HG02943 (cell line): Measurements from ENCODE around the gene NTNG1.

Experiments
- ATAC-seq: cut with Tn5 transposase; IDR thresholded peaks from one replicate; pipeline ENCODE4 v1.9.1; 2021; ENCODE audit warnings: mild to moderate bottlenecking, low read depth, moderate library complexity; ENCODE audit not compliant: unreplicated experiment

NTNG1 gene

GRCh38 chr1:107442551-107442950, 301.7 kb downstream of the NTNG1 start:
- no peak for ATAC-seq

- ATAC-seq, result no peak
Measured at GRCh38 chr1:107443027-107443426, 302.2 kb downstream of the NTNG1 start.

GRCh38 chr1:107443860-107444259, 303.0 kb downstream of the NTNG1 start:
- no peak for ATAC-seq

- ATAC-seq, result no peak
Measured at GRCh38 chr1:107444302-107444701, 303.5 kb downstream of the NTNG1 start.

GRCh38 chr1:107449326-107449725, 308.5 kb downstream of the NTNG1 start:
- no peak for ATAC-seq

- peak; percentile 74 for ATAC-seq
Measured at GRCh38 chr1:107450899-107451664, 310.2 kb downstream of the NTNG1 start.

GRCh38 chr1:107451715-107452114, 310.9 kb downstream of the NTNG1 start:
- peak; percentile 60 for ATAC-seq

GRCh38 chr1:107454791-107455190, 314.0 kb downstream of the NTNG1 start:
- no peak for ATAC-seq

- no peak for ATAC-seq
Measured at GRCh38 chr1:107457989-107458388, 317.1 kb downstream of the NTNG1 start.

- peak; percentile 41 for ATAC-seq
Measured at GRCh38 chr1:107459204-107459904, 318.5 kb downstream of the NTNG1 start.

- peak; percentile 89 for ATAC-seq
Measured at GRCh38 chr1:107460035-107460434, 319.2 kb downstream of the NTNG1 start.

- no peak for ATAC-seq
Measured at GRCh38 chr1:107464827-107465226, 324.0 kb downstream of the NTNG1 start.

GRCh38 chr1:107467286-107467685, 326.4 kb downstream of the NTNG1 start:
- no peak for ATAC-seq

- no peak for ATAC-seq
Measured at GRCh38 chr1:107467811-107468210, 327.0 kb downstream of the NTNG1 start.

- no peak for ATAC-seq
Measured at GRCh38 chr1:107473065-107473464, 332.2 kb downstream of the NTNG1 start.

GRCh38 chr1:107474877-107475612, 334.2 kb downstream of the NTNG1 start:
- ATAC-seq, result no peak

GRCh38 chr1:107477233-107477632, 336.4 kb downstream of the NTNG1 start:
- no peak for ATAC-seq

GRCh38 chr1:107479865-107480350, 339.1 kb downstream of the NTNG1 start:
- ATAC-seq, result no peak

- peak; percentile 93 for ATAC-seq
Measured at GRCh38 chr1:107480548-107481415, 339.9 kb downstream of the NTNG1 start.

GRCh38 chr1:107481756-107482384, 341.0 kb downstream of the NTNG1 start:
- ATAC-seq, result no peak
